ENCODE results near the gene RACK1.

RACK1 gene

DNA sequence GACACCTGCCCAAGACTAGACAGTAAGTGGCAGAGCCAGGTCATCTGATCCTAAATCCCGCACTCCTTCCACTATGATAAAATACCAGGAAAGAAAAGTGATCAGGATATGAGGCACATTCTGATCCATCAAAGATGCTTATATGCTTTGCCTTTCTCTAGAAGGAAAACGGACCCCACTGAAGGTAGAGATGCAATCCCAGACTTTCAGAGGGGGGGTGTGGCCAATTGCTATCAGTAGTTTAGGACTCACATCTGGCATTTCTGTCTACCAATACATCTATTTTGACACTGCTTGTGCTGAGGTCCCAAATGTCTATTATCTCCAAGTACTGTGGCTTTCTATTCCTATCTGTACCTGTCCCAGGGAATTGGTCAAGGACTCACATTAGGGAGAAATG, 15.6 kb upstream of the RACK1 start:
- DNase-seq = no peak

DNA sequence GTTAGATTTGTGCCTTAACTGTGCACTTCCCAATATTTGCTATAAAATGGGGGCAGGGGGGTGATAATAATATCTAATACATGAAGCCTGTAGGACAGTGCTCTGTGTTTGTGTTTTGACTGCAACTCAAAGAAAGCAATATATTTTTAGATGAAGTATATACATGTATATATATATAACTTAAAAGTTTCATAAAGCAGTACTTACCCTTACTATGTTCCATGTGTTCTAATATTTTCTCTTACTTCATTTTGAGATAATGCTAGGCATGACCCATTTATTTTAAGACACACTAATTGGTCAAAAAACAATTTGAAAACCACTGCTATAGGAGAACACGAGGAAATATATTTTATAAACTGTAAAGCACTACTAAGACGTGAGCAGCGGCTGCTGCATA, 14.9 kb upstream of the RACK1 start:
- no peak for DNase-seq

GRCh38 chr5:181255836-181256578, 12.3 kb upstream of the RACK1 start:
- no peak for DNase-seq

DNA sequence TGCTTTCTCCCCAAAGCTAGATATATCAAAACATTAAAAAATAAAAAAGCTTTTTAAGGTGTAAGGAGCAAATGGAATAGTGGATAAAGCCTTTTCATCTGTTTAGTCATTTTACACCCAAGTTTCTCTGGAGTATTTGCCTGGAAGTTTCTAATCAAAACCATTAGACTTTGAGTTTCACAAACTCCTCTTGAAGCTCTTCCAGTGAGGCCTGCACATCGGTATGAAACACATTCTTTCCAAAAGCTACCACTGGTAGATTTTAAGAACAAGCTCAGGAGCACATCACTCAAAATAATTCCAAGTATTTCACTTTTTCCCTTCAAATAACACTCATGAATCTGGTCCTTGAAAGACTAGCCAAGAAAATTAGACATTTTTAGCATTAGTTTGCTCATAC, 11.6 kb upstream of the RACK1 start:
- DNase-seq = no peak

GRCh38 chr5:181248277-181248676, 4.6 kb upstream of the RACK1 start:
- DNase-seq = no peak

DNA sequence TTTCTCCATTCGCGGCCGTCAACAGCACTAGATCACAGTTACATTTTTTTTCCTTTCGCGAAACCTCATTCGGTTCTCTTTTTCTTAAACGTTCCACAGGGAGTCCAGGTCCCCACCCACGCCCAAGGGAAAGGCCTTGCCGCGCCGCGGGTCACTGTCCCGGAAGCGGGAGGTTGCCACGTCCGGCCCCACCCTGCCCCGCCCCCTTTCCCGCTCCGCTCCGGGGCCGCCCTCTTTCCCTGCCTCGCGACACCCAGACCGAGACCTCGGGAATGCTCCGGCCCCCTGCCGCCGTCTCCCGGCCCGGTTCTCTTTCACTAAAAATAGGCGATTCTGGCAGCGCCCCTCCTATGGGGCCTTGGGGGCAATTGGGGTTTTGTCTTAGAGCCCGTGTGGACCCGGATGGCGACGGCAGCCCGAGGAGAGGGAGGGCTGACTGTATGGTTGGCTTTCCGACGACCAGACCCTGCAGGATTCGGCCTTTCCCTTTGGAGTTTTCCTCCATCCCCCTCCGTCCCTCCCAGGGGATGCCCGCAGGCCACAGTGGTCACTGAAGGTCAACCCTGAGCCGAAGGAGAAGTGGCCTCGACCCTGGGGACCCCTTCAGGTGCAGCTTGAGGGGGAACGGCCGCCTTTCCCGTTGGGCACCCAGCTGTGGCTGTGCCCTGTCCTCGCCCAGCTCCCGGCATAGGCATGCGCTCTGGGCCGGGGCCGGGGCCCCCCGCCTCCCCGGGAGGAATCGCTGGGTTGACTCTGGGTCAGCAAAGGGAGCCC, 2.8 kb upstream of the RACK1 start:
- no peak for DNase-seq

- no peak for DNase-seq
These were observed 1.9 kb upstream of the RACK1 start for GRCh38 chr5:181245427-181246275.

GRCh38 chr5:181243018-181243563, 615 bp downstream of the RACK1 start:
- no peak for DNase-seq

- no peak for DNase-seq
These were observed 1.7 kb downstream of the RACK1 start for GRCh38 chr5:181242031-181242451.

DNA sequence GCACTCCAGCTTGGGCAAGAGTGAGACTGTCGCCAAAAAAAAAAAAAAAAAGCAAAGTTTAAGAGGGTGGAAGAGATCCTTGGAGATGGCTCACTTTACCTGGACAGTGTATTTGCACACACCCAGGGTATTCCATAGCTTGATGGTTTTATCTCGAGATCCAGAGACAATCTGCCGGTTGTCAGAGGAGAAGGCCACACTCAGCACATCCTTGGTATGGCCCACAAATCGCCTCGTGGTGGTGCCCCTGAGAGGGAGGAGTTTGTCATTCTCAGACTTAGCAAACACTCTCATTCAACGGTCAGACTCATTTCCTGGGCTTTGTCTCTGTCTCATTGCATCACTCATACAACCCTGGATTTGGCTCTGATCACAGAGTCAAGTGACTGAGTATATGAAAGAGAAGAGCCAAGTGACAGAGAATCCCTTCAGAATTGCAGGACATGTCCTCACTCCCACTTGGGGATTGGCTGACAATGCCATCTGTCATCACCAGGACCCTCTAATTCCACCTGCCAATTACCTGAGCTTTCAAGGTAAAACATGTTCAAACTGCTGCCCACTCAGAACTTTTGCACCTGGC, 2.2 kb downstream of the RACK1 start:
- DNase-seq = no peak

DNA sequence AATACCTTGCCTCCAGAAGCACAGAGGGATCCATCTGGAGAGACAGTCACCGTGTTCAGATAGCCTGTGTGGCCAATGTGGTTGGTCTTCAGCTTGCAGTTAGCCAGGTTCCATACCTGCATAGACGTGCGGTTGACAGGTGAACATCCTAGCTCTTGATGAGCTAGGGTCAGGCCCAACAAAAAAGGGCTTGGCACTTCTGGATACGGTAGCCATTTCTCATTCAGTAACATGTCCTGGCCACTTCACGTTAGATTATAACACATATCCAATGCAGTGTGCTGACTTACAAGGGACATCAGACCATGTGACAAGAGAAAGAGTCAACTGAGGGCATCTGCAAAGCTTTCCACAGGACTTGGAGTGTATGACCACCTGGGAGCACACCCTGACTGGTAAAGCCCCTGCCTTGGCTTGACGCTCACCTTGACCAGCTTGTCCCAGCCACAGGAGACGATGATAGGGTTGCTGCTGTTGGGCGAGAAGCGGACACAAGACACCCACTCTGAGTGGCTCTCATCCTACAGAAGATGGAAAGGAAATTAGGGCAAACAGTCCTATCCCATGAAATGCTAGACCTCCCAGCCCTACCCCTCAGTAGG, 4.5 kb downstream of the RACK1 start:
- no peak for DNase-seq

- no peak for DNase-seq
These were observed 5.8 kb downstream of the RACK1 start for GRCh38 chr5:181237729-181238385.

DNA sequence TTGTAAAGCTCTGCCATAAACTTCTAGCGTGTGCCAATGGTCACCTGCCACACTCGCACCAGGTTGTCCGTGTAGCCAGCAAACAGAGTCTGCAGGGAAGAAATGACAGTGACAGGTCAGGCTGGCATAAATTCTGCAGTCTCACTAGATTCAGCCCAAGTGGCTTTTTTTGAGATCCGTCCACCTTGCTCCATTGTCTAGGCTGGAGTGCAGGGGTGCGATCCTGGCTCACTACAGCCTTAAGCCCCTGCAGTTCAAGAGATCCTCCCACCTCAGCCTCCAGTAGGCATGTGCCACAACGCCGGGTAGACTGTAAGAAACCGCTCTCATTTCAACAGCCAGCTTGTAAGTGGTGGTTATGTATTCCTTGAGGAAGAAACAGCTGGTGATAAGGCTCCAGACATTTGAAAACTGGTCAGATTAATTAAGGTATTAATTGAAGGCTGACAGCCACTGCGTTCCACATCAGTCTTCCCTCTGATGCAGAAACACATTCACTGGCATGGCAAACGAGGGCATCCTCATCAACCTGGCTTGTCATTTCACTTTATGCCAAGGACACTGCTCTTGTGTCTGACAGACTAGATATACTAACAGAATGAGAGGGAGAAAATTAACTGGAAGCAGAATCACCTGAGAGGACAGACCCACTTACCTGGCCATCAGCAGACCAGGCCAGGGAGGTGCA, 6.6 kb downstream of the RACK1 start:
- DNase-seq = no peak

DNA sequence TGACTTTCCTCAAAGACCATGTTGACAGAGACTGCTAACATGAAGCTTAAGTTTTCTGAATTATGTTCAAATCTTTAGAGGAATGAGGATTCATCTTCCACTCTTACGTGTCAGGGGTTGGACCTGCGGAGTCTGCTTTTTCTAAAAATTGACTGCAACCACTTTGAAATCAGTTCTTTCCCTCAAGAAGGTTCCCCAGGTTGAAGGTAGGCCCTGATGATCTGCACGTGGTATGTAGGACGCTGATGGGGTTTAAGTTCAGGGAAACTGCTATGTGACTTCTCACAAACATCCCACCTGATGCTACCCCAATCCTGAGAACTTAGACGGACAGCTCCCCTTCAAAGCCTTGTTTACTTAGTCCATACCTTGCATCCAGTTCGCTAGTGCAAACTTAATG, 7.2 kb downstream of the RACK1 start:
- DNase-seq = no peak

- DNase-seq = no peak
These were observed 7.9 kb downstream of the RACK1 start for GRCh38 chr5:181235689-181236366.

DNA sequence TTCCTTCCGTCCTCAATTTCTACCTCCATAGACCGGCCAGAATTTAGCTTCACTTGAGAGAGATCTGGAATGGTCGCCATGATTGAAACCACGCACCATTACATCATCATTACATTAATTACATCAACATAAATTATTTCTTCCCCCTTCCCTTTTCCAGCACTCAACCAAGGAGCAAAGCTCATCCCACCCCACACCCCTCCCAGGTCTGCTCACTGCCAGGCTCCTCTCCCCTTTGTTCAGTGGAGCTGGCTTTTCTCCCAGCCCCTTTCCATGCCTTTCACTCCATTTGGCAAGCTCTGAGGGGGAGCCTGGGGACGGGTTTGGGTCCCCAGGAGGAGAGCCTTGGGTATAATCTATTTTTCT, 8.4 kb downstream of the RACK1 start:
- DNase-seq = no peak

- no peak for DNase-seq
These were observed 9.0 kb downstream of the RACK1 start for GRCh38 chr5:181234455-181235306.

DNA sequence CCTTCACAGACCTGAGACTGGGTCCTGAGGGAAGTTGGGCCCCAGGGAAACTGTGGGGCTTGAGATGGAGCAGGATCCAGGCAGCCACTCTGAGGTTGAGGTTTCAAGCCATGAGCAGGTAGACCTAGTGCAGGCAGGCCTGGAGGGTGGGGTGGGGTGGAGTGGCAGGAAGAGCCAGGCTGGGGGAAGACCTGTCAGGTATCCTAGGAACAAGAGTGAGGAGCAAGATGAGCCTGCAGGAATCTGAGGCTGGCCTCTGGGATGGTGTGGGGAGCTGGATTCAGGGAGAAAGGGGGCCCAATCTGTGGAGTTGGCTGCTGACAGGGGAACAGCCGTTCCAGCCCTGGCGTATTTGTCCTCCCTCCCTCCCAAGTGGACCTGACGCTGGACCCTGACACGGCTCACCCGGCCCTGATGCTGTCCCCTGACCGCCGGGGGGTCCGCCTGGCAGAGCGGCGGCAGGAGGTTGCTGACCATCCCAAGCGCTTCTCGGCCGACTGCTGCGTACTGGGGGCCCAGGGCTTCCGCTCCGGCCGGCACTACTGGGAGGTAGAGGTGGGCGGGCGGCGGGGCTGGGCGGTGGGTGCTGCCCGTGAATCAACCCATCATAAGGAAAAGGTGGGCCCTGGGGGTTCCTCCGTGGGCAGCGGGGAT, 9.8 kb downstream of the RACK1 start:
- no peak for DNase-seq
